Karpas-422 (cell line): ENCODE measurements around the gene NELL2. TPM values are rescaled to one million over a fixed set of nuclear protein-coding genes. Genes with fewer than 3 reads are reported as not detected.
"Not testable (repeated sequence)": the region's sequence is repeated elsewhere in the genome, so short reads cannot be mapped to it uniquely, and the experiment has no call there.

Source experiments
- DNase-seq: peaks from one replicate; pipeline ENCODE4 v3.0.0-alpha.2; 2015
- H2AFZ ChIP-seq: fragments of 200-600 bp; sonication (generic); 2 replicates; pipeline ENCODE4 v1.6.1; 2014; ENCODE audit warnings: antibody characterized with exemption, low read length, mixed read lengths
- H3K27ac ChIP-seq: fragments of 200-600 bp; sonication (generic); 2 replicates; pipeline ENCODE4 v1.5.1; 2014; ENCODE audit warnings: mild to moderate bottlenecking, low read length, moderate library complexity
- H3K27me3 ChIP-seq: fragments of 200-600 bp; sonication (generic); 2 replicates; pipeline ENCODE4 v1.6.1; 2014; ENCODE audit warnings: low read length, mixed read lengths
- H3K36me3 ChIP-seq: fragments of 200-600 bp; sonication (generic); 2 replicates; pipeline ENCODE4 v1.6.1; 2014; ENCODE audit warnings: low read length, mixed read lengths; ENCODE audit not compliant: insufficient read depth
- H3K4me1 ChIP-seq: fragments of 200-600 bp; sonication (generic); 2 replicates; pipeline ENCODE4 v1.6.1; 2014; ENCODE audit warnings: mild to moderate bottlenecking, low read length, mixed read lengths
- H3K4me2 ChIP-seq: fragments of 200-600 bp; sonication (generic); 2 replicates; pipeline ENCODE4 v1.6.1; 2014; ENCODE audit warnings: low read length, low read depth, mild to moderate bottlenecking; ENCODE audit not compliant: poor library complexity, severe bottlenecking
- H3K4me3 ChIP-seq: fragments of 200-600 bp; sonication (generic); 2 replicates; pipeline ENCODE4 v1.5.1; 2014; ENCODE audit warnings: mild to moderate bottlenecking, antibody characterized with exemption, low read length, mixed read lengths
- H3K79me2 ChIP-seq: fragments of 200-600 bp; sonication (generic); 2 replicates; pipeline ENCODE4 v1.6.1; 2014; ENCODE audit warnings: mild to moderate bottlenecking, low read length, mixed read lengths
- H3K9ac ChIP-seq: fragments of 200-600 bp; sonication (generic); 2 replicates; pipeline ENCODE4 v1.6.0; 2014; ENCODE audit warnings: low read length
- H3K9me2 ChIP-seq: fragments of 200-600 bp; sonication (generic), shearing (Covaris generic); replicated peaks from 2 replicates; pipeline ENCODE4 v1.6.0; 2014; ENCODE audit warnings: mild to moderate bottlenecking, low read length, moderate library complexity; ENCODE audit not compliant: insufficient read depth
- H3K9me3 ChIP-seq: fragments of 300-700, 200-600 bp; sonication (generic); 2 replicates; pipeline ENCODE4 v1.6.1; 2014; ENCODE audit warnings: low read length, mixed read lengths
- H4K20me1 ChIP-seq: fragments of 200-600 bp; sonication (generic); 2 replicates; pipeline ENCODE4 v1.6.1; 2014; ENCODE audit warnings: mild to moderate bottlenecking, antibody characterized with exemption, low read length, low read depth; ENCODE audit not compliant: insufficient read depth
- total RNA-seq: library from RNA; depleted of rRNA; stranded (reverse); fragments of >200 nt; shearing (Covaris generic); gene quantifications from 2 replicates; pipeline ENCODE4 v1.2.3, GENCODE V29; 2014; ENCODE audit warnings: low replicate concordance

Gene NELL2
- total RNA-seq, 1 experiment from 2014 or later, result 188 TPM

DNA sequence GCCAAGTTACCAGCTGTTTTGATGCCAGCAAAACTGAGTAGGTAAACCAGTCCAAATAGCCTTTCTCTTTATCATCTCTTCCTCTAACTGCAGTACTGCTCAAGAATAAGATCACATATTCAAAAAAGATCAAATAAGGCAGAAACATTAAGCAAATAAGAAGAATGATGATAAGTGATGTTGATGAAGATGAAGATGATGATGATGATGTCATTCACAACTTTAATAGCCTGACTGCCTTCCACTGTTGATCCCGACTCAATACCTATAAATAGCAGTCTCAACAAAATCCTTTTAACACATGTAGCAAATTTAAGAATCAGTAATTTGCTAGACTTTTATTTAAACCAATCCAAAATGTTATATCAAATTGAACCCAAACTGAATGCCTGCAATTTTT is 47.1 kb downstream of the NELL2 start:
- Histone ChIP-seq H2AFZ (no peak overlapping the region), H3K4me3 (no peak overlapping the region), H4K20me1 (no peaks in the 10 kb centered on the region), H3K9ac (no peak overlapping the region), H3K4me1 (peaks cover 31% of the 10 kb centered on the region), H3K4me2 (no peak overlapping the region), H3K27me3 (no peaks in the 10 kb centered on the region), H3K9me3 (no peaks in the 10 kb centered on the region), H3K27ac (no peak overlapping the region), H3K79me2 (peaks cover 93% of the 10 kb centered on the region), H3K36me3 (no peaks in the 10 kb centered on the region), H3K9me2 (no peaks in the 10 kb centered on the region)
- no peak for DNase-seq

- Histone ChIP-seq H4K20me1 (no peaks in the 10 kb centered on the region), H3K4me3 (no peak overlapping the region), H3K27ac (no peak overlapping the region)
Observed at GRCh38 chr12:44827832-44828438, 48.2 kb downstream of the NELL2 start.

DNA sequence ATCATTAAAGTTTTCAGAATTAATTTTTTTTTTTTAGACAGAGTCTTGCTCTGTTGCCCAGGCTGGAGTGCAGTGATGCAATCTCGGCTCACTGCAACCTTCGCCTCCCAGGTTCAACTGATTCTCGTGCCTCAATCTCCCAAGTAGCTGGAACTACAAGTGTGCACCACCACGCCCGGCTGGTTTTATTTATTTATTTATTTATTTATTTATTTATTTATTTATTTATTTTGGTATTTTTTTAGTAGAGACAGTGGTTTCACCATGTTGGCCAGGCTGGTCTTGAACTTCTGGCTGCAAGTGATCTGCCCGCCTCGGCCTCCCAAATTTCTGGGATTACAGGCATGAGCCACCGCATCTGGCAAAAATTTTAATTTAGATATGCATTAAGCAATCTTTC is 54.4 kb downstream of the NELL2 start:
- H3K36me3 ChIP-seq, DNase-seq, H2AFZ ChIP-seq, H4K20me1 ChIP-seq, H3K4me3 ChIP-seq, H3K27ac ChIP-seq, H3K4me1 ChIP-seq, H3K9ac ChIP-seq, H3K27me3 ChIP-seq, H3K9me3 ChIP-seq, H3K9me2 ChIP-seq, H3K4me2 ChIP-seq: not testable (repeated sequence)
- H3K79me2 ChIP-seq, result peaks cover 81% of the 10 kb centered on the region

More at GRCh38 chr12:44827832-44828438, 48.2 kb downstream of the NELL2 start:
- no peaks in the 10 kb centered on the region for H3K36me3 ChIP-seq
- no peak overlapping the region for H3K4me2 ChIP-seq
- no peaks in the 10 kb centered on the region for H3K9me2 ChIP-seq
- H3K9ac ChIP-seq, result no peak overlapping the region
- H3K4me1 ChIP-seq, result peaks cover 28% of the 10 kb centered on the region
- DNase-seq, result no peak
- H3K9me3 ChIP-seq, result no peaks in the 10 kb centered on the region
- no peaks in the 10 kb centered on the region for H3K27me3 ChIP-seq
- no peak overlapping the region for H2AFZ ChIP-seq
- H3K79me2 ChIP-seq, result peaks cover 92% of the 10 kb centered on the region

- H3K9ac ChIP-seq, result no peak overlapping the region
Observed at GRCh38 chr12:44819884-44820283, 56.2 kb downstream of the NELL2 start.

DNA sequence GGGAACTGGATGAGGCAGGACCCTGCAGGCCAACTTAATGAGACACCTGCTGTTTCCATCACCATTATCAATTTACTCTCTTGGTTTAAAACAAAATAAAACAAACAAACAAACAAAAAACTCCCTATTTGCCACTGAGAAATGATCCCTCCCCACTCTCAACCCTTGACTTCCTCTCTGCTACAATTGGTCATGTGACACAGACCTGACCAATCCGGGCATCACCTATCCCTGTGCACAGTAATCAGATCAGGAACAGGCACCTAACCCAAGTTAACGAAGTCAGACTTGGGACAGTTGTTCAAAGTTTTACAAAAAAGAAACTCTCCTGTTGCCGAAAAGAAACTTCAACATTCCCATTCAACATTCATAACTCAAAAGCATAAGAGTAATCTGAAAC is 58.4 kb downstream of the NELL2 start:
- H3K4me3 ChIP-seq, result no peak overlapping the region
- no peak overlapping the region for H3K4me2 ChIP-seq
- no peak for DNase-seq
- H3K27ac ChIP-seq, result no peak overlapping the region
- peaks cover 8% of the 10 kb centered on the region; the same call in 1 of the 2 replicates for H3K36me3 ChIP-seq
- H2AFZ ChIP-seq, result no peak overlapping the region
- no peak overlapping the region for H3K9ac ChIP-seq
- H3K79me2 ChIP-seq, result peaks cover 78% of the 10 kb centered on the region
- H3K4me1 ChIP-seq, result peaks cover 7% of the 10 kb centered on the region; the same call in 1 of the 2 replicates
- no peaks in the 10 kb centered on the region for H3K9me3 ChIP-seq
- no peaks in the 10 kb centered on the region for H3K27me3 ChIP-seq
- H3K9me2 ChIP-seq, result no peaks in the 10 kb centered on the region
- no peaks in the 10 kb centered on the region for H4K20me1 ChIP-seq

More at GRCh38 chr12:44819884-44820283, 56.2 kb downstream of the NELL2 start:
- H3K4me3 ChIP-seq, result no peak overlapping the region
- H3K27me3 ChIP-seq, result no peaks in the 10 kb centered on the region
- DNase-seq, result no peak
- peaks cover 80% of the 10 kb centered on the region for H3K79me2 ChIP-seq
- H3K4me1 ChIP-seq, result peaks cover 7% of the 10 kb centered on the region; the same call in 1 of the 2 replicates
- H2AFZ ChIP-seq, result no peak overlapping the region
- peaks cover 8% of the 10 kb centered on the region; the same call in 1 of the 2 replicates for H3K36me3 ChIP-seq
- no peak overlapping the region for H3K4me2 ChIP-seq
- H3K9me3 ChIP-seq, result no peaks in the 10 kb centered on the region
- H3K9me2 ChIP-seq, result no peaks in the 10 kb centered on the region
- H4K20me1 ChIP-seq, result no peaks in the 10 kb centered on the region
- no peak overlapping the region for H3K27ac ChIP-seq

DNA sequence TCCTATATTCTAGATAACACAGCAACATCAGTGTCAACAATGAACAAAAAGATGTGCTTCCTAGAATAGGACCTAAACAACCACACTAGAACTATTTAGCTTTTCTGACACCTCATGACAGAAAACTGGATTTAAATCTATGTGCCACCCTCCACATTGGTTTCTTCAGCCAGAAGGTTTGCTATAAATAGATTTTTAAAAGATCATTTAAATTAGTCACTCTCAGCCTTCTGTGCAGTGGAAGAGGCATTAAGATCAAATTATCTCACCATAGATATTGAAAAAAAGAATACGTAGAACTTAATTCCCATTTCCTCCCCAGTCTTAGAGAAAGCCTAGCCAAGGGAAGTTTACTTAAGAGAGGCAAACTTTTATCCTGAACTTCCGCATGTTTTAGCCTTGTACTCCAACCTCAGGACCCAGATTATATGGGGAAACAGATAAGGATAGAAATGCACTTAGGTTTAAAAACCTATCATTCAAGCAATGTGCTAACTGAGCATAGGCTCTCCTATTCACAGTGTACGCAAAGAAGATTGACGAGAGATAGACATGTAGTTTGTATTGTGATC is 59.6 kb downstream of the NELL2 start:
- Histone ChIP-seq H3K36me3 (peaks cover 8% of the 10 kb centered on the region; the same call in 1 of the 2 replicates), H4K20me1 (no peaks in the 10 kb centered on the region)

DNA sequence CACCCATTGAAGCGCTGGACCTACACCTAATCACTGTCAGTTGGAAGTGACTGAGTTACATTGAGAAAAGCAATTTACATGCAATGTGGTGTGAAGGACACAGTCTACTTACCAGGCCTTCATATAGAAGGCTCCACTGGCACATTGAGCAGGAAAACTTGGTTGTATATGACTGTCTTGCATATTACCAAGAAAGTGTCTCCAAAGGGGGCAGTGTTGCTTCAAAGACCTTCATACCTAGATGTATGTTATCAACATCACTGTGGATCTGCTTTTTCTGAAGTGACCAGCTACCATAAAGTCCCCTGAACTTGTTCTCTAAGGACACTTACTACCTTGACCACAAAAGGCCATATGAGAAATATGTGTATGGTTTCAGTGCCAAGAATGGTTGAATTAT is 64.1 kb downstream of the NELL2 start:
- Histone ChIP-seq H3K36me3 (peaks cover 8% of the 10 kb centered on the region; the same call in 1 of the 2 replicates), H3K9me3 (no peaks in the 10 kb centered on the region), H3K4me3 (no peak overlapping the region), H3K79me2 (peaks cover 73% of the 10 kb centered on the region), H3K4me2 (no peak overlapping the region), H3K9me2 (no peaks in the 10 kb centered on the region), H3K27ac (no peak overlapping the region), H2AFZ (no peak overlapping the region), H4K20me1 (no peaks in the 10 kb centered on the region), H3K27me3 (no peaks in the 10 kb centered on the region), H3K4me1 (peaks cover 3% of the 10 kb centered on the region; the same call in 1 of the 2 replicates), H3K9ac (no peak overlapping the region)
- DNase-seq, result peak; percentile 79

More for the DNA sequence above, 59.6 kb downstream of the NELL2 start:
- no peak overlapping the region for H3K27ac ChIP-seq
- no peaks in the 10 kb centered on the region for H3K9me2 ChIP-seq
- H3K27me3 ChIP-seq, result no peaks in the 10 kb centered on the region
- H3K9ac ChIP-seq, result no peak overlapping the region
- H2AFZ ChIP-seq, result no peak overlapping the region
- H3K79me2 ChIP-seq, result peaks cover 78% of the 10 kb centered on the region
- H3K9me3 ChIP-seq, result no peaks in the 10 kb centered on the region
- DNase-seq, result no peak
- peaks cover 7% of the 10 kb centered on the region; the same call in 1 of the 2 replicates for H3K4me1 ChIP-seq
- no peak overlapping the region for H3K4me3 ChIP-seq
- no peak overlapping the region for H3K4me2 ChIP-seq

- H3K36me3 ChIP-seq, result no peaks in the 10 kb centered on the region
- no peaks in the 10 kb centered on the region for H3K9me3 ChIP-seq
- H3K4me3 ChIP-seq, result no peak overlapping the region
- no peak overlapping the region for H2AFZ ChIP-seq
- no peaks in the 10 kb centered on the region for H3K9me2 ChIP-seq
- H3K4me2 ChIP-seq, result no peak overlapping the region
- H3K9ac ChIP-seq, result no peak overlapping the region
- no peak for DNase-seq
- peaks cover 57% of the 10 kb centered on the region for H3K79me2 ChIP-seq
- H3K27me3 ChIP-seq, result no peaks in the 10 kb centered on the region
- H3K27ac ChIP-seq, result no peak overlapping the region
- no peaks in the 10 kb centered on the region for H4K20me1 ChIP-seq
- H3K4me1 ChIP-seq, result no peaks in the 10 kb centered on the region
Observed at GRCh38 chr12:44804068-44804467, 72.0 kb downstream of the NELL2 start.
